Glomerular visceral epithelial cell (primary cell): ENCODE results near the gene UGDH.
"Not testable (repeated sequence)": the region's sequence is repeated elsewhere in the genome, so short reads cannot be mapped to it uniquely, and the experiment has no call there.

Experiments
- DNase-seq: peaks from one replicate; pipeline ENCODE4 v3.0.0-alpha.2; 2016; ENCODE audit errors: extremely low spot score

The UGDH gene

GRCh38 chr4:39529534-39529933 is 2.3 kb upstream of the UGDH start:
- DNase-seq: no peak

- no peak for DNase-seq
Observed at GRCh38 chr4:39528061-39528465, 824 bp upstream of the UGDH start.

GRCh38 chr4:39526765-39527295 is 409 bp downstream of the UGDH start:
- DNase-seq: no peak

- DNase-seq: no peak
Observed at GRCh38 chr4:39525822-39526690, 1.2 kb downstream of the UGDH start.

DNA sequence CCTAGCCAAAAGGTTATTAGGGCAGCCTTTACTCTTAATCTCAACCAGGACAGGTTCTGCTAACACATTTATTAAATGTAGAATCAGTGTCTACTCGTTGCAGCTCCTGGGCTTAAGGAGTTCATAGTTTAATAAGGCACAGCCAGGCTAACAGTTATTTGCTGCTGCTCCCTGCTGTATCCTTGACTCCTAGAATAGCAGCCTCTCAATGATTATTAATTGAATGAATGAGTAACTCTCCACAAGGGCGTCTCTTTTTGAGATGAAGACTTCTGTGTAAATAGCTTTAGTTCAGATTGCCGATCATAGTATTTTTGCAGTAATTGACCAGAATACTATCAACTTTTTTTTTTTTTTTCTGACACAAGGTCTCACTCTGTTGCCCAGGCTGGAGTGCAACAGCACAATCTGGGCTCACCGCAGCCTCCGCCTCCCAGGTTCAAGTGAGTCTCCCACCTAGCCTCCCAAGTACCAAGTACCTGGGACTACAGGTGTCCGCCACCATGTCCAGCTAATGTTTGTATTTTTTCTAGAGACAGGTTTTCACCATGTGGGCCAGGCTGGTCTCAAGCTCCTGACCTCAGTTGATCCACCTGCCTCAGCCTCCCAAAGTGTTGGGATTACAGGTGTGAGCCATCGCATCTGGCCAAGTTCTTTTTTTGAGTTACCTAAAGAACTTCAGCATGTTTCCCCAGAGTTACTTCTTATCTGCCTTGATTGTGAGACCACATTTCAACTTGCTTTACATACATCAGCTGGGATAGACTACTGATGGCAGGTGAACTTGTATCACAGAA is 2.9 kb downstream of the UGDH start:
- DNase-seq: peak; percentile 25

- DNase-seq: no peak
Observed at GRCh38 chr4:39522068-39522467, 5.2 kb downstream of the UGDH start.

GRCh38 chr4:39521253-39521919 is 5.9 kb downstream of the UGDH start:
- DNase-seq: no peak

DNA sequence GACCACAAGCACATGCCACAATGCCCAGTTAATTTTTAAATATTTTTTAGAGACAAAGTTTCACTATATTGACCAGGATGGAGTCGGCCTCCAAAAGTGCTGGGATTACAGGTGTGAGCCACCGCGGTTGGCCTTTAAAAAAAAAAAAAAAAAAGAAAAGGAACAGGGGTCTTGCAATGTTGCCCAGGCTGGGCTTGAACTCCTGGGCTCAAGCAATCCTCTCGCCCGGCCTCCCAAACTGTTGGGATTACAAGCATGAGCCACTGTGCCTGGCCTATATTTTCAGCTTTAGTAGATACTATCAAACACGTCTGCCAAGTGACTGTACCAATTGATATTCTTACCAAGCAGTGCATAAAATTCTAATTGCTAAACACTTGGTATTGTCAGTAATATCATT is 8.8 kb downstream of the UGDH start:
- DNase-seq: no peak

GRCh38 chr4:39516407-39516966 is 10.8 kb downstream of the UGDH start:
- no peak for DNase-seq

DNA sequence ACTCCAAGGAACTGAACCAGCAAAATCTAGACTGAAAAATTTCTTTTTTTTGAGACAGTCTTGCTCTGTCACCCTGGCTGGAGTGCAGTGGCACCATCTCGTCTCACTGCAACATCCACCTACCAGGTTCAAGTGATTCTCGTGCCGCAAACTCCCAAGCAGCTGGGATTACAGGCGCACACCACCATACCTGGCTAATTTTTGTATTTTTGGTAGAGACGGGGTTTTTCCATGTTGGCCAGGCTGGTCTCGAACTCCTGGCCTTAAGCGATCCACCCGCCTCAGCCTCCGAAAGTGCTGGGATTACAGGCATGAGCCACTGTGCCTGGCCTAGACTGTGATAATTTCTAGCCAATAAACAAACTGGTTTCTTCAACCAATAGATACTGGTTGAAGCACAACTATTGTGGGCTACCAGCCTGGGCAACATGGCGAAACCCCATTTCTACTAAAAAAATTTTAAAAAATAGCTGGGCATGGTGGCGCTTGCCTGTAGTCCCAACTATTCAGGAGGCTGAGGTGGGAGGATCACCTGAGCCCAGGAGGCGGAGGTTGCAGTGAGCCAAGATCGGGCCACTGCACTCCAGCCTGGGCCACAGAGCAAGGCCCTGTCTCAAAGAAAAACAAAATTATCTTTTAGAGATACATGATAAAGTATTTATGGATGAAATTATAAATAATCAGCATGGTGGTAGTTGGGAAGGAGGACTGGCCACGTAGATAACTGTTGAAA is 11.4 kb downstream of the UGDH start:
- DNase-seq: not testable (repeated sequence)

DNA sequence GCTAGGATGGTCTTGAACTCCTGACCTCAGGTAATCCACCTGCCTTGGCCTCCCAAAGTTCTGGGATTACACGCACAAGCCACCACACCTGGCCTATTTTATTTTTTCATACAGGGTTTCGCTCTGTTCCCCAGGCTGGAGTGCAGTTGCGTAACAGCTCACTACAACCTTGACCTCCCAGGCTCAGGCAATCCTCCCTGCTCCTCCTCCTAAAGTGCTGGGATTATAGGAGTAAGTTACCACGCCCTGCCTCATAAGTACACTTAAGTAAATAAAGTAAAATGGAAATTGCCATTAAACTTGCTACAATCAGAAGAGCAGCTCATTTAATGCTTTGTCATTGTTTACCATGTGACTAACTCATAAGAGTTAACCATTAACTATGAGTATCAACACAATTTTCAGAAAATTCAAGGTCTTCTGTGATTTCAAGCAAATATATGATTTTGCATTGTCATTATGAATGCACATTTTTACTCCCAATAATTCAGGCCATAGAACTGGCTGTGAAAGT is 12.3 kb downstream of the UGDH start:
- peak; percentile 27 for DNase-seq

- not testable (repeated sequence) for DNase-seq
Observed at GRCh38 chr4:39514266-39514665, 13.0 kb downstream of the UGDH start.

DNA sequence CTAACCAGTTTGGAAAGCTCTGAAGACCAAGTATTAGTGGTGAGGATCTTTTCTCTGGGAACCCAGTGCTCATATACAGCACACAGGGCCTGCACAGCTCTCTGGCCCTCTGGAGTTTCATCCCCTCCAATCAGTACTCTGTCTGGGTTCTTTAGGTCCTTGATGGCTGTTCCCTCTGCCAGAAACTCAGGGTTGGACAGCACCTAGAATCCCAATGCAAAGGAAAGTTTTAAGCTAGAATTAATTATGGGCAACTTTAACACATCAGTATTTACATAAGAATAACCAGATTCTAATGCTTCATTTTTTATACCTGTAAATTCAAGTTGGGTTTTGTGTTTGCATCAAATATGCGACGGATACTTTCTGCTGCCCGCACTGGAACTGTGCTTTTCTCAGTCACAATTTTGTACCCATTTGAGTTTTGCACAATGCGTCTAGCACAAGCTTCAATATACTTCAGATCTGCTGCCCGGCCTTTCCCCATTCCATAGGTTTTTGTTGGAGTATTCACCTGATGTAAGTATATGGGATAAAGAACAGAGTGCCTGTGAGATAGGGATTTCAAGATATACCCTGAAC is 16.8 kb downstream of the UGDH start:
- DNase-seq: no peak

DNA sequence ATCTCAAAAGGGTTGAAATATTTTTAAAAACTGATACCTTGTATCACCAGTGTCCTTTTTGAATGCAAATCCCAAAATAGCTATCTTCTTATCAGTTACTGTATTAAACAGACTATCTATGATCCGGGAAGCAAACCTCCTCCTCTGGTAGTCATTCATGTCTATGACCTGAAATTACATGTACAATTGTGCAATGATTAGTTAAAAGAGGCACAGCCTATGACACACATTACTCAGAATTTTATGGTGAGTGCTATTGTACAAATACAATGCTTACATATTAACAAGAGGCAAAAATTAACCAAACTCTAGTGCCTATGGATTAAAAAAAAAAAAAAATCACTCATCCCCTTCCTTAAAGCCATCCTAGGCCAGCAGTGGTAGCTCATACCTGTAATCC is 21.7 kb downstream of the UGDH start:
- DNase-seq: peak; percentile 22

DNA sequence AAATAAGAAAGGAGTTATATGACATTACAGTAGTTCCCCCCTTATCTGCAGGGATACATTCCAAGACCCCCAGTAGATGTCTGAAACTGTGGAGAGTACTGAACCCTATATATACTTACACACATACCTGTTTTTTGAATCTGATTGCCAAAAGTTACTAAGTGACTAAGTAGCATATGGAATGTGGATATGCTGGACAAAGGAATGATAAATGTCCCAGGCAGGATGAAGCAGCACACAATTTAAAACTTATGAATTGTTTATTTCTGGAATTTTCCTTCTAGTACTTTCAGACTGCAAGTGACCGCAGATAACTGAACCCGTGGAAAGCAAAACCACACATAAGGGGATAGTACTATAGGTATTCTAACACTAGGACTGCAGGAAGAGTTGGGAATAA is 22.7 kb downstream of the UGDH start:
- DNase-seq: no peak

GRCh38 chr4:39502664-39503035 is 24.6 kb downstream of the UGDH start:
- DNase-seq: not testable (repeated sequence)

- DNase-seq: no peak
Observed at GRCh38 chr4:39502019-39502663, 25.1 kb downstream of the UGDH start.

GRCh38 chr4:39498727-39499020 is 28.6 kb downstream of the UGDH start:
- no peak for DNase-seq

DNA sequence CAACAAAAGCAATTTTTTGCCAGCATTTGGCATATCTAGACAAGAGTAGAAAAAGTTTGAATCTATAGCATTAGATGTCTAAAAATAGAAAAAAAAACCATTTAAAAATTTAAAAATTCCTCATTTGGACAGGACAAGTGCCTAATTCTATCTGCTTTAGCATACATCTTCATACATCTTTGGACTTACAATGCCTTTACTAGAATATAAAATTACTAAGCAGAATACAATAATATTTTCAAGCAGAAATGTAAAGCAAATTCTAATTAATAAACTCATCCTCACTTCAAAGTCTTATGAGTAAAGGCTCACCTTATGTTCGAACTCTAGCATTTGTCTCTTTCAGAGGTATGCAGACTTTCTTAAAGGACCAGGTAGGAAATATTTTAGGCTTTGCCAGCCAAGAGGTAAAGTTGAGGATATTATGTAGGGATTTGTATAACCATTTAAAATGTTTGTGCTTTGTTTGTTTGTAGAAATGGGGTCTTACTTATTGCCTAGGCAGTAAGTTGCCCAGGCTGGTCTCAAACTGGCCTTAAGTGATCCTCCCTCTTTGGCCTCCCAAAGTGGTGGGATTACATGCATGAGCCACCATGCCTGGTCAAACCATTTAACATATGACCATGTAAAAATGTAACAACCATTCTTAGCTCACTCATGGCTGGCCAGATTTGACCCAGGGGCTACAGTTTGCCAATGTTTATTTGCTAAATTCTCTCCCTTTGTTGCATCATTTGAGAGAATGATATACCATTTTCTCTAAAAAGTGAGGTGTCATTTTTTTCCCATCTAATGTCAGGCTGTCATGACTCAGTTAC is 29.1 kb downstream of the UGDH start:
- no peak for DNase-seq
